NK-92 (cell line): Measurements from ENCODE around the gene RAP1GAP2.

Experiments used
- DNase-seq: peaks from one replicate; lab custom pipeline; 2025; ENCODE audit not compliant: unreplicated experiment; lab: John Stamatoyannopoulos, UW

Gene RAP1GAP2

GRCh38 chr17:2909175-2909845 lies 113.1 kb downstream of the RAP1GAP2 start:
- no peak for DNase-seq

GRCh38 chr17:2909846-2910234 lies 113.6 kb downstream of the RAP1GAP2 start:
- no peak for DNase-seq

DNA sequence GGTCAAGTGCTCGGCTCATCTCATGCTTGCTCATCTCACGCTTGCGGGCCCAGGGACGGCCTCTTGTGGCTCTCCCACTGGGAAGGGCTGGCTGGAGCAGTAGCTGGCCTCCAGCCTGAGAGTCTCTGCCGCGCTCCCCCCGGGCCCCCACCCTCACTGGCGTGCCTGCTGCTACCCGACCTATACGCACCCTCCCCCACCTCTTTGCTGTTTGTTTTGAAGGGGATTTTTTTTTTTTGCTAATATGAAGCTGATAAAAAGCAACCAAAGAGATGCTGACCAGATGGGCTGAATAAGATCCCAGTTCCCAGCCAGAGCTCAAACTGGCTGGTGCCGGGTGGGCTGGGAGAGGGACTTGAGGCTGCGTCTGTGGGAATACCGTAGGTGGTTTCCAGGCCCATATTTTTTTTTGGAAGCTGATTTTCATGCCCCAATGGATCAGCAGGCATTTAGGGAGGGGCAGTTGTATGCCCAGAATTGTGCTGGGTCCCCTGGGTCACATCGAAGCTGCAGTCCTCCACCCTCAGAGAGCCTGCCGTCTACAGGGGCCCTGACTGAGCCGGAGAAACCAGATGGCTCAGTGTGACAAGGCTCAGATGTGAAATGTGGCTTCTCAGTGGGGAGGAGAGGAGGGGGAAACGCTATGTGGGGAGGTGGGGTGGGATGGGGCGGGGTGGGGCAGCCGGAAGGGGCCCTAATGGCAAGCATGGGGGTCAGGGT lies 115.0 kb downstream of the RAP1GAP2 start:
- DNase-seq = no peak

DNA sequence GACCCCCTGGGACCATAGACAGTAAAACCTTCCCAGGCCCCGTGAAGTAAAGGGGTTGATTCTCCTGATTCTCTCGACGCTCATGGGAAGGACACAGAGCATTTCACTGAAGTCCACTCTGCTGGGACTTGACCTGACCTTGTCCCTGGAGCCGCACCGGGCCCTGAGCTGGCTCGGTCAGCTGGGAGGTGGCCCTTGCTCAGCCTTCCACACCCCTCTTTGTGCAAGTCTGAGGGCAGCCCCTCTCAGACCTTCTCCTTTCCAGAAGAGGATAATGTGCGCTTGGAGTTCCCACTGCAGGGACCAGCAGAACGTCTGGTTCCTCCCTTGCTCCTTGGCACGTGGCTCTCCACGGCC lies 115.5 kb downstream of the RAP1GAP2 start:
- no peak for DNase-seq

DNA sequence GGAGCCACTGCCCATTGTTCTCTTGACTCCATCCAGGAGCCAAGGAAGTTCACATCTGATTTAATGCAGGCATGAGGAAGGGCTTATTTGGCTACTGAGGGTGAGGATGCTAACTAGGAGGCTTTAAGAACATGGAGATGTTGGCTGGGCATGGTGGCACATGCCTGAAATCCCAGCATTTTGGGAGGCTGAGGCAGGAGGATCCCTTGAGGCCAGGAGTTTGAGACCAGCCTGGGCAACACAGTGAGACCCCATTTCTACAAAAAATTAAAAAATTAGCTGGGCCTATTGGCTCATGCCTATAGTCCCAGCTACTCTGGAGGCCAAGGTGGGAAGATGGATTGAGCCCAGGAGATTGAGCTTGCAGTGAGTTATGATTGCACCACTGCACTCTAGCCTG lies 116.5 kb downstream of the RAP1GAP2 start:
- DNase-seq = no peak

- DNase-seq = no peak
Measured at GRCh38 chr17:2916461-2916860, 120.2 kb downstream of the RAP1GAP2 start.

DNA sequence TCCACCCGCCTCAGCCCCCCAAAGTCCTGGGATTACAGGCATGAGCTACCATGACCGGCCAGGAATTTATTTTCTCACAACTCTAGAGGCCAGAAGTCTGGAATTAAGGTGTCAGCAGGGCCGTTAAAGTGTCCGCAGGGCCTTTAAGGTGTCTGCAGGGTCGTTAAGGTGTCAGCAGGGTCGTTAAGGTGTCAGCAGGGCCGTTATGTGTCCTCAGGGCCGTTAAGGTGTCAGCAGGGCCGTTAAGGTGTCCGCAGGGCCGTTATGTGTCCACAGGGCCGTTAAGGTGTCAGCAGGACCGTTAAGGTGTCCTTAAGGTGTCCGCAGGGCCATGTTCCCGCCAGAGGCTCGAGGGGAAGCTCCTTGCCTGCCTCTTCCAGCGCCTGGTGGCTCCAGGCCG lies 125.2 kb downstream of the RAP1GAP2 start:
- no peak for DNase-seq

GRCh38 chr17:2924211-2924610 lies 128.0 kb downstream of the RAP1GAP2 start:
- no peak for DNase-seq

DNA sequence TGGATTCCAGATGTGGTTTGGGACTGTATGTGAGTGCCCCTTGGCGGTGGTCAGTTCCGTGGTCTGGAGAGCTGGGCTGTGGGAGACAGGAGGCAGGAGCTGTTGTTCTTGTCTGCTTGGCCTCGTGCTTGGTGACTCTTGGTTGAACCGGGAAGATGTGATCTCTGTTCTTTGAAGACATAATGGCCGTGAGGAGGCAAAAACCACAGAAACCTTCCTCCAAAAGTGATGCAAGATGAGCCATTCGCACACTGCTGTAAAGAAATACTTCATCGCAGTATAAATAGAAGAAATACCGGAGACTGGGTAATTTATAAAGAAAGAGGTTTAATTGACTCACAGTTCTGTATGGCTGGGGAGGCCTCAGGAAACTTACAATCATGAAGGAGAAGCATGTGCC lies 128.8 kb downstream of the RAP1GAP2 start:
- no peak for DNase-seq

GRCh38 chr17:2926019-2926650 lies 129.9 kb downstream of the RAP1GAP2 start:
- no peak for DNase-seq

- DNase-seq = no peak
Measured at GRCh38 chr17:2928294-2928890, 132.2 kb downstream of the RAP1GAP2 start.

DNA sequence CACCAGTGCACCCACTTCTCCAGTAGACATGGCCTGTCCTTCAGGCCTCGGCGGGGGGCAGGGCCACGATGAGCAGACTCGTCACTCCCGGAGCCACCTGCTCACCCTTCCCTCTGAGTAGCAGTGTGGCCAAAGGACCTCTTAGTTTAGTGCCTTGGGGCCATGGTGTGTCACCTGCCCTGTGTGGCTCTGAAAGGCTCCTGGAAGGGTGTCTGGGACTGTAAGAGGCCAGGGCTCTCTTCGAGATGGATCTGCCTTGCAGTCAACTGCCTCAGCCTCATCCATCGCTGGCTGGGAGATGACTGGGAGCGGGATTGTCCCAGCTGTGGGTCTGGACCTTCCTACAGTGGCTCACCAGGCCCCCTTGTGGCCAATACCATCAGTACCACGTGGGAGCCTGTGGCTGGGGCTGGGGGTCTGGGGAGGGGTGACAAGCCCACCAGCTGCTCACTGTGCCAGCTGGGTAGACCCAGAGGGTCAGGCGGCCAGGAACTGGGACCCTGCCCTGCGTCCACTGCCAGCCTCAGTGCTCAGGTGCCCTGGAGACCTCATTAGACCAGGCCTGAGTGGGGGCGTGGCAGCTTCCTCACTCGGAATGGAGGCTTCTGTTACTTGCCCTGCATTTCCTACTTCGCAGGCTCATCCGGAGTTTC lies 133.8 kb downstream of the RAP1GAP2 start:
- DNase-seq = no peak

- no peak for DNase-seq
Measured at GRCh38 chr17:2931876-2932275, 135.6 kb downstream of the RAP1GAP2 start.

DNA sequence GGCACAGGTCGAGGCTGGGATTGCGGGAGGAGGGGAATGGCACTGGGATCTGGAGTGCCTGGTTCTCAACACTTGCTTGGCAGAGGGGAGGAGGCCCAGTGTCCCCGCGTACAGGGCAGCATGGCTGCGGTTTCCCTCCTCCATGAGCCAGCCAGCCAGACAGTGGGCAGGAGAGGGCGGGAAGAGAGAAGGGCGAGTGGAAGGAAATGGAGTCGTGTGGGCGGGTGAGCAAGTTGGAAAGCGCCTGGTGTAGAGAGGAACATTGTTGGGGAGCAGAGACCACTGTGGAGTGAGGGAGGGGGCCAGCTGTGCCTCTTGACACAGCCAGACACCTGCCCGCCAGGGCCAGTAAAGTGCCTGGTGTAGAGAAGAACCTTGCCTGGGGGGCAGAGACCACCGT lies 136.7 kb downstream of the RAP1GAP2 start:
- no peak for DNase-seq

- no peak for DNase-seq
Measured at GRCh38 chr17:2933606-2934005, 137.4 kb downstream of the RAP1GAP2 start.

GRCh38 chr17:2935632-2936031 lies 139.4 kb downstream of the RAP1GAP2 start:
- DNase-seq = no peak

DNA sequence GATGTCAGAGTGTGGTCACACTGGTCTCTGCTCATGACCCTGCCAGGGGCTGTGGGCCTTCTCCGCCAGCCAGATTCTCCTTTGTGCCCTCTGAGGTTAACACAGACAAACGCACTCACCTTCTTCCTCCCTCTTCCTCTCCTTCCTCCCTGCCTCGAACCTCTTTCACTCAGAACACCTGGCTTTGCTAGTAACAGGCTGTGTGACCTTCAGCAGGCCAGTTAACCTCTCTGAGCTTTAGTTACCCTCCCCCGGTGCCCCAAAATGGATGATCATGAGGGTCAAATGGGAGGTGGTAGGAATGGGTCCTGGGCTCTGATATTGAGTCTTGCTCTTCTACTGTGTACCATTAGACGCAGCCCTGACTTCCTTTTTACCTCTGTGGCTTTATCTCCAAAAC lies 140.1 kb downstream of the RAP1GAP2 start:
- DNase-seq = no peak

GRCh38 chr17:2936771-2937321 lies 140.6 kb downstream of the RAP1GAP2 start:
- no peak for DNase-seq

GRCh38 chr17:2937331-2938003 lies 141.2 kb downstream of the RAP1GAP2 start:
- no peak for DNase-seq

DNA sequence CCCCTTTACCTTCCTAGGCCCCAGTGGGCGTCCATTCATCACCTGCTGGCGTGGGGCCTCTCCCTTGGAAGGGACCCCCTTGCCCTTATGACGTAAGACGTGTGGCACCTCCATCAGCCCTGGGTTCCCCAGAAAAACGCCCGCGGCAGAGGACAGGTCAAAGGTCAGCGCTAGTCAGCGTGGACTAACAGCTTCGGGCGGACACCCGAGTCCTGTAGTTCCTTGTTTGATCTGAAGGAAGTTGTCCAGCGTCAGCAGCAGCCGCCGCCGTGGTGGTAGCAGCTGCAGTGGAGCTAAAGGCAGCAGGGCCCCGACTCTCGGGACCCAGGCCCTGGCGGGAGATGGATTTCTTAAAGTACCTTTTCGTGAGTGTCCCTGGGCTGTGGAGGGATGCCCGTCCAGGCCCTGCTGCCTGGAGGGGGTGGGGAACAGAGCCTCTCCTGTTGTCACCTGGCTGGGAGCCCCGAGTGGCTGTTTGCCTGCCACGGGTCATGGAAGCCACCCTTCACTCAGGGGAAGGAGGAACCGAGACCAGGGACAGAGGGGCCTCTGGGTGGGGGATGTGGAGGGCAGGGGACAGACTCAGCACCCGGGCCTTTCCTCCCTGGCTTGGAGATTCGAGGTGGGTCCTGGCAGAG lies 143.6 kb downstream of the RAP1GAP2 start:
- DNase-seq = no peak
